ENCODE data around the gene CILP.

DNA sequence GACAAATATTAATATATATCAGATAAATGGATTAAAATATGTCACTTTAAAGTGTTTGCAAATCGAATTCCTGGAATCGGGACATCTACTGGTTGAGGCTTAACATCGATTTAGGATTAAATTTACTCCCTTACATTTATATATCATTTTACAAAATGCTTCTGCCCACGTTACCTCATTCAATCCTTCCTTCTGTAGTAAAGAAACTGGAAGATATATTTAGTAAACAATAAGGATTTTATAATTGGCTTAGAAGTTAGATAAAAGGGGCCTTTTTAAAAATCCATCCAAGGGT is 27.5 kb downstream of the CILP start:
- TF ChIP-seq CTCF (IDR thresholded peaks at IDR 0.05; ENCODE audit: low read depth, low read length) (no peak), EZH2phosphoT487 (IDR thresholded peaks at IDR 0.05; ENCODE audit: low read depth) (no peak)

All from OCI-LY3 (cell line).